Body of pancreas (tissue), 4 donors: ENCODE data around the gene WRNIP1. TPM values are rescaled to one million over a fixed set of nuclear protein-coding genes. Genes with fewer than 3 reads are reported as not detected.

Source experiments
- ATAC-seq: fragments of 150-250 bp; one replicate; pipeline ENCODE4 v1.9.1; 2016
- DNase-seq, 4 donors: peaks; one replicate each; pipeline ENCODE4 v3.0.0-alpha.2; 2019
- H3K27ac ChIP-seq, 4 donors: fragments of 200-600 bp; sonication (generic); 1 replicate in 3 of 4; 2 replicates in 1 of 4; pipeline versions ENCODE4 v1.5.1 to v1.6.1; 2016 to 2019; ENCODE audit warnings: mild to moderate bottlenecking in 1 of 4, mixed read lengths in 1 of 4, moderate library complexity in 1 of 4
- H3K27me3 ChIP-seq, 2 donors: fragments of 200-600 bp; sonication (generic); one replicate each; pipeline ENCODE4 v1.6.0; 2016; ENCODE audit warnings: mild to moderate bottlenecking in 1 of 2
- H3K36me3 ChIP-seq, 2 donors: fragments of 200-600 bp; sonication (generic); replicated peaks in 1 of 2; 2 replicates each; pipeline ENCODE4 v1.5.1; 2016; ENCODE audit warnings: low read depth in 2 of 2; ENCODE audit not compliant: insufficient read depth in 1 of 2
- H3K4me1 ChIP-seq: fragments of 200-600 bp; sonication (generic); one replicate; pipeline ENCODE4 v1.6.0; 2016
- H3K4me3 ChIP-seq, 2 donors: fragments of 200-600 bp; sonication (generic); 1 replicate in 1 of 2; 2 replicates in 1 of 2; pipeline ENCODE4 v1.5.1; 2016 to 2019
- H3K9me3 ChIP-seq, 3 donors: fragments of 200-600 bp; sonication (generic); 1 replicate in 2 of 3; 2 replicates in 1 of 3; pipeline ENCODE4 v1.5.1; 2016
- POLR2A ChIP-seq, 3 donors: fragments of 450-650 bp; IDR thresholded peaks; one replicate each; pipeline ENCODE4 v1.6.1; 2016; ENCODE audit warnings: antibody characterized with exemption in 3 of 3, mild to moderate bottlenecking in 2 of 3
- WGBS, 2 donors: methylation state at CpG; one replicate each; pipeline ENCODE4 v1.1.5; 2017; 5-methylcytosine and 5-hydroxymethylcytosine counted together
- intact Hi-C: fragments of 100-400 bp; cut with DNase I; formaldehyde crosslinking; loops from one replicate; pipeline ENCODE4 v1.15.1; 2023
- total RNA-seq, 2 donors: library from RNA; depleted of rRNA; stranded (reverse); fragments of >200 nt; gene quantifications; one replicate each; pipeline ENCODE4 v1.1.0, GENCODE V29; 2016
- TF ChIP-seq, protein P1 (sequence below), 7 experiments: fragments of 450-650 bp in 4 of 7; fragments of 200-600 bp in 3 of 7; sonication (generic) in 3 of 7; IDR thresholded peaks; one replicate each; pipeline ENCODE4 v1.5.1; 2016 to 2019; ENCODE audit warnings: antibody characterized with exemption in 7 of 7

WRNIP1 gene
- total RNA-seq, 2 donors from 2014 or later, result 61.0 to 62.0 TPM

DNA sequence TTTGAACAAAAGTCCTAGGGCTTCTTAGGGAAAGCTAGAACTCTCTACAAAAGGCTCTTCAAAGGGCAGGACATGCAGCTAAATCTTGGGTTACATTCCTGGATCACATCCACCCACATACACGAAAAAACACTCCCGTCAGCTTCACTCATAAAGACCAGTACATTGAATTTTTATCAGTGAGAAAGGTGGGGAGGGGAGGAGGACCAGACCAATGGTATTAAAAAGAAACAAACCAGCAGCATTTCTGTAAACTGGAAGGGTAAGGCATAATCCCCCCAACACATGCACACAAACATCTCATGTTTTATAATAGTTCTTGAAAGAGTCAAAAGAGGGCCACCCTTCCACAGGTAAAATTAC, 46.1 kb upstream of the WRNIP1 start:
- H3K27me3 ChIP-seq, result no peaks in the 10 kb centered on the region
- intact Hi-C loops, result no loop called here
- no peak for ATAC-seq
- no peaks in the 10 kb centered on the region for H3K36me3 ChIP-seq
- no peaks in the 10 kb centered on the region for H3K9me3 ChIP-seq
- TF ChIP-seq, protein P1, sequence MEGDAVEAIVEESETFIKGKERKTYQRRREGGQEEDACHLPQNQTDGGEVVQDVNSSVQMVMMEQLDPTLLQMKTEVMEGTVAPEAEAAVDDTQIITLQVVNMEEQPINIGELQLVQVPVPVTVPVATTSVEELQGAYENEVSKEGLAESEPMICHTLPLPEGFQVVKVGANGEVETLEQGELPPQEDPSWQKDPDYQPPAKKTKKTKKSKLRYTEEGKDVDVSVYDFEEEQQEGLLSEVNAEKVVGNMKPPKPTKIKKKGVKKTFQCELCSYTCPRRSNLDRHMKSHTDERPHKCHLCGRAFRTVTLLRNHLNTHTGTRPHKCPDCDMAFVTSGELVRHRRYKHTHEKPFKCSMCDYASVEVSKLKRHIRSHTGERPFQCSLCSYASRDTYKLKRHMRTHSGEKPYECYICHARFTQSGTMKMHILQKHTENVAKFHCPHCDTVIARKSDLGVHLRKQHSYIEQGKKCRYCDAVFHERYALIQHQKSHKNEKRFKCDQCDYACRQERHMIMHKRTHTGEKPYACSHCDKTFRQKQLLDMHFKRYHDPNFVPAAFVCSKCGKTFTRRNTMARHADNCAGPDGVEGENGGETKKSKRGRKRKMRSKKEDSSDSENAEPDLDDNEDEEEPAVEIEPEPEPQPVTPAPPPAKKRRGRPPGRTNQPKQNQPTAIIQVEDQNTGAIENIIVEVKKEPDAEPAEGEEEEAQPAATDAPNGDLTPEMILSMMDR (IDR thresholded peaks at IDR 0.05), result no peak
- no peak for TF ChIP-seq POLR2A (IDR thresholded peaks at IDR 0.05)
- WGBS, 2 donors, result 57 to 84% methylated on average over 2 of the region's 2 CpGs
- no peak overlapping the region for H3K4me3 ChIP-seq
- H3K27ac ChIP-seq, result no peak overlapping the region
- DNase-seq, result no peak
- H3K4me1 ChIP-seq, result no peaks in the 10 kb centered on the region

DNA sequence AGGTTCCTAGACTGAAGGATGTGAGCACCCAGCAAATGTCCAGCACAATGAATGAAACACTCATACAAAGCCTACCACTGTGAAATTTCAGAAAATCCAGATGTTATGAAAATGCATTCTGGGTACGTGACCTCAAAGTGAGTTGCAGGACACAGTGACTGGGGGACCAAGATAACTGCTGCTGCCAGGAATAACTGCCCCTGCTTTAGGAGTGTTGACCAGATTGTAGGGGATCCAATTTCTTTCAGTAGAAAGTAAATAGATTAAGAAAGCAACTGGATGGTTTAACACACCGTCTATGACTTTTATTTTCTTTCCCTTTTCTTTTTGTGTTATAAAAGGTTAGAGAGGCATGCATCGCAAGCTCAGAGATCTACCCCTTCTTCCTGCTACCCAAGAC, 44.0 kb upstream of the WRNIP1 start:
- 89 to 92% methylated on average over 3 of the region's 3 CpGs for WGBS, 2 donors
- H3K36me3 ChIP-seq, result no peaks in the 10 kb centered on the region
- DNase-seq (no peak), ATAC-seq (no peak)
- H3K27me3 ChIP-seq, result no peaks in the 10 kb centered on the region
- H3K27ac ChIP-seq, result no peak overlapping the region
- no peak for TF ChIP-seq POLR2A (IDR thresholded peaks at IDR 0.05)
- TF ChIP-seq, protein P1 (IDR thresholded peaks at IDR 0.05), result no peak
- intact Hi-C loops, result no loop called here
- no peak overlapping the region for H3K4me3 ChIP-seq
- H3K9me3 ChIP-seq, result no peaks in the 10 kb centered on the region
- no peaks in the 10 kb centered on the region for H3K4me1 ChIP-seq

DNA sequence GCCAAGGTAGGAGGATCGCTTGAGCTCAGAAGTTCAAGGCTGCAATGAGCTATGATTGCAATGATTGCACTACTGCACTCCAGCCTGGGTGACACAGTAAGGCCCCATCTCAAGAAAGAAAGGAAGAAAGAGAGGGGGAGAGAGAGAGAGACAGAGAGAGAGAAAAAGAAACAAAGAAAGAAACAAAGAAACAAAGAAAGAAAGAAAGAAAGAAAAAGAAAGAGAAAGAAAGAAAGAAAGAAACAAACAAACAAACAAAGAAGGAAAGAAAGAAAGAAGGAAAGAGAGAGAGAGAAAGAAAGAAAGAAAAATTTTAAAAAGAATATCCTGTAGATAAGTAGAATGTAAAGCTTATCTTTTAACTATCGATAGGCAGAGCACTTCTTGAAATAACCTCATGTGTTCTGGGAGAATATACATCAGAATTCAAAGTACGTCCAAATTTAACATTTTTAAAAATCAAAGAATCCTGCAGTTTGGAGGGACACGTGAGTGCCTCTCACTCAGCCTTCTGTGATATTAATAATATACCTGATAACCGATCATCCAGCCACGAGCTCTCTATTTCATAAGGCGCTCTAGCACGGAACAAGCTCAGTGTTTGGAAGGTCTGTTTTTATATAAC, 39.7 kb upstream of the WRNIP1 start:
- intact Hi-C loops, result no loop called here
- WGBS, 2 donors, result 68 to 75% methylated on average over 8 of the region's 8 CpGs
- peak overlapping the region in 1 of 4 donors; percentile 24 for H3K27ac ChIP-seq

DNA sequence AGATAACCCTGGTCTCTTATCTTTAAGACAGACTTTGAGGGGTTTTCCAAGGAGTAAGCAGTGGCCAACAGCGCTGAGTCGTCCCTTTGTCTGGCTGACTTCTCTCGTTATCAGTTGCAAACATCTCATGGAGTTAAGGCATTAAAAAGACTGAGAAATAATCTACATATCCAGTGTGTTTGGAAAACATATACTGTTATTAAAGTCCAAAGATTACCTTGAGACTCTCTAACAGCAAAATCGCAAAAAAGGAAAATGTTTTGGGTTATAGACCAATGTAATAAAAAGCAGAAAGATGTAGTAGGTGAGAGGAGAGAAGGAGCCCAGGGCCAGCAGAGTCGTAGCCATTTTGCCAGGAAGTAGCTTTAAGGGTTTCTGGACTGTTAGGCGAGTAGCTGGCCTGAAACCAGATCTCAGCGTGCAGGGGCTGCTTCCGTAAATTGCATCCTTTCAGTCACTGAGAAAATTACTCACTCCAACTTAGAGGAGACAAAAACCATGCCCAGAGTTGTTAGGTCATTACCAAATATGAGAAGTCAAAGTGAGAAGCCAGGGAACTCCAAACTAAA, 39.1 kb upstream of the WRNIP1 start:
- TF ChIP-seq, protein P1 (IDR thresholded peaks at IDR 0.05), result no peak
- TF ChIP-seq POLR2A (IDR thresholded peaks at IDR 0.05), result no peak
- Histone ChIP-seq H3K36me3 (no peaks in the 10 kb centered on the region), H3K4me3 (no peak overlapping the region), H3K4me1 (no peaks in the 10 kb centered on the region), H3K9me3 (no peaks in the 10 kb centered on the region), H3K27ac (peak overlapping the region in 1 of 4 donors; percentile 24), H3K27me3 (no peaks in the 10 kb centered on the region)
- WGBS, 2 donors, result 39 to 47% methylated on average over 8 of the region's 8 CpGs
- intact Hi-C loops, result no loop called here
- no peak for ATAC-seq
- DNase-seq, result peak in 1 of 4 donors; percentile 37

More for the DNA sequence above, 39.7 kb upstream of the WRNIP1 start:
- ATAC-seq, result no peak
- TF ChIP-seq POLR2A (IDR thresholded peaks at IDR 0.05), result no peak
- TF ChIP-seq, protein P1 (IDR thresholded peaks at IDR 0.05), result no peak
- H3K27me3 ChIP-seq, result no peaks in the 10 kb centered on the region
- no peaks in the 10 kb centered on the region for H3K36me3 ChIP-seq
- DNase-seq, result no peak
- no peaks in the 10 kb centered on the region for H3K4me1 ChIP-seq
- no peaks in the 10 kb centered on the region for H3K9me3 ChIP-seq
- no peak overlapping the region for H3K4me3 ChIP-seq

DNA sequence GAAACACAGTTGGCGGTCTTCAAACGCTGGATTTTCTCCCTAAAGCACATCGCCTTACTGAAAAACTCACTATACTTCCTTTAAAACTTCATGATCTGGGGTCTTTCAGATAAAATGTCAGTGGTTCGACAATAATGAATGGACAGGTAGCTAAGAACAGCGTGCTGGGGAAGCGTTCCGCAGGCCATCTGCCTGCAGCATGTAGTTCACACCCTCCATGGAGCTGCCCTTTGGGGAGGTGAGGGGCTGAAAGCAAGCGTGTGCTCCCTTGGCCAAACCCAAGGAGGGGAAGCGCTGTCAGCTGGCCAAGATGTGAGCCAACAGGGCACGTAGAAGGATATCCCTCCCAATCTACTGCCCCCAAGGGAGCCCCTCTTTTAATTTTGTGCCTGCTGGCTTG, 35.3 kb upstream of the WRNIP1 start:
- intact Hi-C loops, result no loop called here

More for the DNA sequence above, 35.3 kb upstream of the WRNIP1 start:
- no peak overlapping the region for H3K27ac ChIP-seq
- H3K36me3 ChIP-seq, result no peaks in the 10 kb centered on the region
- H3K27me3 ChIP-seq, result no peaks in the 10 kb centered on the region
- WGBS, 2 donors, result 89 to 93% methylated on average over 9 to 10 of the region's 10 CpGs
- no peaks in the 10 kb centered on the region for H3K4me1 ChIP-seq
- H3K9me3 ChIP-seq, result no peaks in the 10 kb centered on the region
- no peak for DNase-seq
- H3K4me3 ChIP-seq, result no peak overlapping the region
- ATAC-seq, result no peak
- TF ChIP-seq POLR2A (IDR thresholded peaks at IDR 0.05), result no peak
- TF ChIP-seq, protein P1 (IDR thresholded peaks at IDR 0.05), result no peak
